M059J (cell line): ENCODE data around the gene FXYD5. TPM values are rescaled to one million over a fixed set of nuclear protein-coding genes. Genes with fewer than 3 reads are reported as not detected.
"Not testable (repeated sequence)": the region's sequence is repeated elsewhere in the genome, so short reads cannot be mapped to it uniquely, and the experiment has no call there.

ENCODE experiments used
- DNase-seq: peaks from one replicate; pipeline ENCODE4 v3.0.0-alpha.2; 2012; ENCODE audit warnings: low read depth
- total RNA-seq: library from RNA; depleted of rRNA; stranded (reverse); fragments of >200 nt; shearing (Covaris generic); gene quantifications from 2 replicates; pipeline ENCODE4 v1.2.3, GENCODE V29; 2014

The FXYD5 gene
- total RNA-seq, 1 experiment from 2014 or later, result 183 TPM

- DNase-seq, result no peak
Measured at GRCh38 chr19:35119578-35120155, 34.9 kb upstream of the FXYD5 start.

GRCh38 chr19:35120492-35120891, 34.0 kb upstream of the FXYD5 start:
- DNase-seq, result peak; percentile 52

- no peak for DNase-seq
Measured at GRCh38 chr19:35120898-35121297, 33.6 kb upstream of the FXYD5 start.

DNA sequence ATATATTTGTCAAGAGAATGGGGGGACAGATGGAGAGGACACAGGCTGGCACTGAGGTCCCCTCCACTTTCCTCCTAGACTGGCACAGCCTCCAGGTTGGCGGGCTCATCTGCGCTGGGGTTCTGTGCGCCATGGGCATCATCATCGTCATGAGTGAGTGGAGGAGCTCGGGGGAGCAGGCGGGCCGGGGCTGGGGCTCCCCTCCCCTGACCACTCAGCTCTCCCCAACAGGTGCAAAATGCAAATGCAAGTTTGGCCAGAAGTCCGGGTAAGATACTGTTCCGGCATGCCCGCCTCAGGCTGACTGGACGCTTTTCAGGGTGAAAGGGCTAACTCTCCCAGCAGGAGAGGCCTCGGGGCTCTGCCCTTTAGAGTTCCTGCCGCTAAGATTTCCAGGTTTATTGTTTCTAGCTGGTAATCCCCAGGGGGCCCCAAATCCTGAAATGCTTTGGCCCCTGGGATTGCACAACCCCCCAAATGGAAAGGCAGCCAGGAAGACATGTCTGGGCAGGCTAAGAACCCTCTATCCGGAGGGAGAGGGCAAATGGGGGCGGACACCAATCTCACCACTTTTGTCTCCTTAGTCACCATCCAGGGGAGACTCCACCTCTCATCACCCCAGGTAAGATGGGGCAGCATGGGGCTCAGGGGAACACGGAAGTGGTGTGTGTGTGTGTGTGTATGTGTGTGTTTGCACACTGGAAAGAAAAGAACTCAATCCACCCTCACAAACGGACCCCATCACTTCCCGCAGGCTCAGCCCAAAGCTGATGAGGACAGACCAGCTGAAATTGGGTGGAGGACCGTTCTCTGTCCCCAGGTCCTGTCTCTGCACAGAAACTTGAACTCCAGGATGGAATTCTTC, 31.6 kb upstream of the FXYD5 start:
- no peak for DNase-seq

DNA sequence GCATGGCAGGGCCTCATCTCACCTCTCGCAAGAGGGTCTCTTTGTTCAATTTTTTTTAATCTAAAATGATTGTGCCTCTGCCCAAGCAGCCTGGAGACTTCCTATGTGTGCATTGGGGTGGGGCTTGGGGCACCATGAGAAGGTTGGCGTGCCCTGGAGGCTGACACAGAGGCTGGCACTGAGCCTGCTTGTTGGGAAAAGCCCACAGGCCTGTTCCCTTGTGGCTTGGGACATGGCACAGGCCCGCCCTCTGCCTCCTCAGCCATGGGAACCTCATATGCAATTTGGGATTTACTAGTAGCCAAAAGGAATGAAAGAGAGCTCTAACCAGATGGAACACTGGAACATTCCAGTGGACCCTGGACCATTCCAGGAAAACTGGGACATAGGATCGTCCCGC, 31.0 kb upstream of the FXYD5 start:
- peak; percentile 49 for DNase-seq

GRCh38 chr19:35124098-35125060, 30.2 kb upstream of the FXYD5 start:
- DNase-seq, result peak; percentile 86

- DNase-seq, result no peak
Measured at GRCh38 chr19:35125270-35125717, 29.2 kb upstream of the FXYD5 start.

- DNase-seq, result no peak
Measured at GRCh38 chr19:35125749-35126623, 28.5 kb upstream of the FXYD5 start.

DNA sequence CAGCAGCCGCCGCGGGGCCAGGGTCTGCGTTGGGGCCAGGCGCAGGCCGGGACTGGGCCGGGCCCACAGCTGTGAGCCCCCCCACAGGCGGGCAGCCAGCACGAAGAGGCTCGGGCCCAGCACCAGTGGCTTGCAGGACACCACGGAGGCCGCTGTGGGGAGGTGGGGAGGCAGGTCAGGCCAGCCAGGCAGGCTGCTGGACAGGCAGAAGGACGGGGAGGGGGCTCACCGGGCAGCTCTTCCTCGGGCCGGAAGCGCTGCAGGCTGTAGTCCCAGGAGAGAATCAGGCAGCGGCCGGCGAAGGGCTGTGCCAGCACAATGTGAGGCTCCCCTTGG, 27.9 kb upstream of the FXYD5 start:
- no peak for DNase-seq

DNA sequence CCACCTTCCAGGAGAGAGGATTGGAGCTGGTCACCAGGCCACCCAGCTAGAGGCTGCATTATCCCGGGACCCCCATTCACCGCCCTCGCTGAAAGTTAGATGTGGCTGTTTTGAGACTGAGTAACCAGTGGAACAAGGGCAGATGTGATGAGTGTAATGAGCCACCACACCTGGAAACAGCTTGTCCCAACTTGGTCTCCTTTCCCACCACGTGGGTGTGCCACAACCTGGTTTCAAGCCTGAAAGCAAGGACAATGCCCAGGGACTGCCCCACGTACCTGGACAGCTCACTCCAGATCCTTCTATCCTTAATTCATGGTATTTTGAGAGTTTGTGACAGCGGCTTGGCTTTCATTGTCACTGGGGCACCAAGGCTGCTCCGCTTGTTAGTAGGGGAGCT, 26.7 kb upstream of the FXYD5 start:
- DNase-seq, result no peak

- no peak for DNase-seq
Measured at GRCh38 chr19:35128398-35129057, 26.0 kb upstream of the FXYD5 start.

DNA sequence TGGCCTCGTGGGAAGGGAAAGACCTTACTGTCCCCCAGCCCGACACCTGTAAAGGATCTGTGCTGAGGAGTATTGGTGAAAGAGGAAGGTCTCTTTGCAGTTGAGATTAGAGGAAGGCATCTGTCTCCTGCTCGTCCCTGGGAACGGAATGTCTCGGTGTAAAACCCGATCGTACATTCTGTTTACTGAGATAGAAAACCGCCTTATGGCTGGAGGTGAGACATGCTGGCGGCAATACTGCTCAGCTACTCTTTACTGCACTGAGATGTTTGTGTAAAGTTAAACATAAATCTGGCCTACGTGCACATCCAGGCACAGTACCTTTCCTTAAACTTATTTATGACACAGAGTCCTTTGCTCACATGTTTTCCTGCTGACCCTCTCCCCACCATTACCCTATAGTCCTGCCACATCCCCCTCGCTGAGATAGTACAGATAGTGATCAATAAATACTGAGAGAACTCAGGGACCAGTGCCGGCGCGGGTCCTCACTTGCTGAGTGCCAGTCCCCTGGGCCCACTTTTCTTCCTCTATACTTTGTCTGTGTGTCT, 24.7 kb upstream of the FXYD5 start:
- DNase-seq, result not testable (repeated sequence)

DNA sequence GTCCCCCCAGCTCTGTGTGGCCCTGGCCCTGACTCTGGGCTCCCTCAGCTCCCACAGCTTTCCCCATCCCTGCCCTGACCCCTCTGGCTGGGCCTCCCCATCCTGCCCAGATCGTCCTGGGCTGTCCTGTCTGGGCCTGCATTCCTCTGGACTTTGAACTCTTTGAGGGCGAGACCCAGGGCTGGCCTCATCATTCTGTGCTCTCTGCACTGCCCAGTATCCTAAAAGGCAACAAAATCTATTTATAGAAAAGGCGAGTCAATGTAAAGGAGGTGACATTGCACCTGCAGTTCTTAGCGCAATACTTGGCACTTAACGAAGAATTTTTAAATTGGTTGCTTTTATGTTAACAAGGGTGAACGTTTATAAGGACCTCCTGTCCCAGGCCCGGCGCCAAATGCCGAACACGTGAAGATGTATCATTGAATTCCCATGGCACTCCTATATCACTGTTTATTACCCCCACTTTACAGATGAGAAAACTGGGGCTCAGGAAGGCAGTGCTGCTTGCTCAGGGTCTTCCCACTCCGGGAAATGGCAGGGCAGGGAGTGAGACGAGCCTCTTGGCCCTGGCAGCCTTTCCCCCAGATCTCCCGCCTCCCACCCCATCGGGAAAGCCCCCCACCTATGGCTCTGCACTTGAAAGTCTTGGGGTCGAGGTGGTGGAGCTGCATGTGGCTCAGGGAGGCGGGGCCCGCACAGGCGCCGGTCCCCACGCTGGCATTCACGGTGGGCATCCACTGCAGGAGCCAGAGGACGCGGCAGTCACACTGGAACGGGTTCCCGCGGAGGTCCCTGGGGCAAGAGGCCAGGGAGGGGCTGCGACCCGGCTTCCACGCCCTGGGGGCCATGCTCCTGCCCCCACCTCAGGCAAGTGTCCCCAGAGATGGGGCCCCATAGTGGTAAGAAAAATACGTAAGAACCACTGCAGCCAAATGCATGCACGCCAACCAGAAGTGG, 23.5 kb upstream of the FXYD5 start:
- DNase-seq, result no peak

GRCh38 chr19:35132254-35132653, 22.3 kb upstream of the FXYD5 start:
- DNase-seq, result no peak

DNA sequence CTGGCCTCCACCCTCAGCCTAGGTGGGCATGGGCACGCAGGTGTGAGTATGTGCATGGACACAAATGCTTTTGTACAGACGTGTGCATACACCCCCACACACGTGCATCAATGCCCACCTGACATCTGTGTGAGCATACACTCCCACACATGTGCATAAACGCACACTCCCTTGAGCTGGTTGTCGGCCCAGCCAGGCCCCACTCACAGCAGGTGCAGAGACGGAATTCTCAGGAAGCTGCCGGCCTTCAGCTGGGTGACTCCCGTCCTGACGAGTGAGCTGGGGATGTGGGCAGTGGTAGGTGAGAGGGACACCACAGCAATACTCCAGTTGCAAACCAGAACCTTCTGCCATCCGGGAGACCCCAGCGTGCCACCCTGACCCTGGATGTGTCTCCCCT, 20.7 kb upstream of the FXYD5 start:
- no peak for DNase-seq

DNA sequence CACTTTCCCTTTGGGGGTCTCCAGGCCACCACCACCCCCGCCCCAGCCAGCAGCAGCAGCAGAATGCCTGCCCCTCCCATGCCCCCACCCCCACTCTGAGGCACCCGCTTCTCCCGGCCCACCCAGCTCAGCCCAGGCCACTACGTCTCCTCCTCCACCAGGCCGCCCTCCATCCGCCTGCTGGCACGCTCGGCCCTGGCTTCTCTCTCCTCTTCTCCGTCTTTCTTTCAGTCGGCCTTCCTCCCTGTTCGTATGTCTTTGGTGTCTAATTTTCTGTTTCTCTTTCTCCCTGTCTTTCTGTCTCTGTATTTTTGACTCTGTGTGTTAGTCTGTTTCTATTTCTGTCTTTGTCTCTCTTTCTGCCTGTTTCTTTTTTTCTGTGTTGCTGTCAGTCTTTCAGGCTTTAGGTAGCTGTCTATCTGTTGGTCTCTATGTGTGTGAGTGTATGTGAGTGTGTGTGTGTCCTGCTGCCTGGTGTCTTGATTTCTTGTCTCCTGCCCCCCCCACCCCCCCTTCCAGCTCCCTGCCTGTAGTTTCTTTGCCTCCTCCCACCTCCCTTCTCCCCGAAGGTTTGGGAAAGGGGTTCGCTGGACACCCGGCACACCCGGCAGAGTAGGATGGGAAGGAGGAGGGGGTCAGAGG, 19.8 kb upstream of the FXYD5 start, which contains the start of gene LGI4:
TSS of gene LGI4 (minus strand) at position 459 of the 642 bp plus-strand sequence. CDS start at position 80, 379 bp downstream.
- DNase-seq, result no peak

DNA sequence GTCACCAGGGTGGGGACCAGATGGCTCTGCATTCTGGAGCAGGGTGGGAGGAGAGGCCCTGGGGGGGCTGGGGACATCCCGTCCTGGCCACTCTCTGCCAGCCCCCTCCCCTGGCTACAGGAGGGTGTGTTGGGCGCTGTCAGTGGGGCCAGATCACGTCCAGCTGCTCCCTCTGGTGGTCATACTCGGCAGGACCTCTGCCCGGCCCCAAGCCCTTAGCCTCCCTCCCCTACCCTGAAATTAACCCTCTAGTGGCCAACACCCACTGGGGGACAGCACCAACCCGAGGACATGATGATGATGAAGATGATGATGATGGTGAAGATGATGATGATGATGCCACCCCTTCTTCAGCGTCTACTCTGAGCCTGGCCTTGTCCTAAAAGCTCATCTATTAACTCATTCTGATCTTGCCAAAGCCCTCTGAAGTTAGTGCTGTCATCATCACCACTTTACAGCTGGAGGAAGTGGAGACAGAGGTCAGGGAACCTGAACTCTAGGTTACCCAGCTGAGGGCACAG, 19.1 kb upstream of the FXYD5 start:
- peak; percentile 38 for DNase-seq

DNA sequence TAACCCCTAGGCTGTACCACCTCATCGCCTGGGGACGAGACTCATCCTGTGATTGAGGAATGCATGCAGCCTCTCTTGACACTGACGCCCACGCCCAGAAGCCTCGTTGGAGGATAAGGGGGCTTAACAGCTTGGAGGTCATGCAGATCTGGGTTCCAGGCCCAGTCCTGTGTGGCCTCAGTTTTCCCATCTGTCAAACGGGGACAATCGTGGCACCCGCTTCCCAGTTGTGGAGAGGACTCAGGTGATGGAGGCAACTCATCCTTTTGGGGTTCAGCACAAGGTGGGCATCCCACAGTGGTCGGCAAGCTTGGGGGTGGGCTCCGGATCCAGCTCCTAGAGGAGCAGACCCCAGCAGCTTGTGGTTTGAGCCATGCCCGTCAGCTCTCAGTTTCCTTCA, 18.3 kb upstream of the FXYD5 start:
- DNase-seq, result no peak
